NCI-H2196 (cell line): ENCODE results near the gene ZNF827.

Experiments used
- DNase-seq: peaks from one replicate; lab custom pipeline; 2025; ENCODE audit not compliant: unreplicated experiment; lab: John Stamatoyannopoulos, UW

Gene ZNF827

GRCh38 chr4:145731028-145731427 is 207.6 kb downstream of the ZNF827 start:
- DNase-seq: peak; percentile 40

GRCh38 chr4:145730026-145730425 is 208.6 kb downstream of the ZNF827 start:
- no peak for DNase-seq

GRCh38 chr4:145723336-145723735 is 215.3 kb downstream of the ZNF827 start:
- DNase-seq: no peak

GRCh38 chr4:145722561-145722960 is 216.1 kb downstream of the ZNF827 start:
- no peak for DNase-seq

GRCh38 chr4:145720656-145721055 is 218.0 kb downstream of the ZNF827 start:
- DNase-seq: no peak

- DNase-seq: no peak
Measured at GRCh38 chr4:145719752-145720624, 218.6 kb downstream of the ZNF827 start.

- DNase-seq: no peak
Measured at GRCh38 chr4:145716661-145717200, 221.9 kb downstream of the ZNF827 start.

- DNase-seq: no peak
Measured at GRCh38 chr4:145716200-145716599, 222.4 kb downstream of the ZNF827 start.

GRCh38 chr4:145709843-145710242 is 228.8 kb downstream of the ZNF827 start:
- no peak for DNase-seq

GRCh38 chr4:145709336-145709735 is 229.3 kb downstream of the ZNF827 start:
- DNase-seq: peak; percentile 9
